ENCODE results near the gene STAG1. TPM values are rescaled to one million over a fixed set of nuclear protein-coding genes. Genes with fewer than 3 reads are reported as not detected.

STAG1 gene
- total and polyA plus RNA-seq, 9 donors, result 18.7 to 66.3 (median 55.8) TPM

GRCh38 chr3:136788154-136788553 lies 36.0 kb upstream of the STAG1 start:
- intact Hi-C loops (cut with DNase I), result no loop called here
- no peaks in the 10 kb centered on the region for H3K9me3 ChIP-seq
- H3K36me3 ChIP-seq, result no peaks in the 10 kb centered on the region
- no peak overlapping the region for H3K4me3 ChIP-seq
- H3K27ac ChIP-seq, result no peak overlapping the region
- H3K4me1 ChIP-seq (ENCODE audit: insufficient read depth), result peaks cover 3% of the 10 kb centered on the region
- H3K27me3 ChIP-seq, result no peaks in the 10 kb centered on the region
- TF ChIP-seq CTCF (IDR thresholded peaks at IDR 0.05), result no peak
- no peak for TF ChIP-seq EP300 (IDR thresholded peaks at IDR 0.05)
- no peak for TF ChIP-seq POLR2A (IDR thresholded peaks at IDR 0.05)
- WGBS, 3 donors, result 85 to 98% (median 96%) methylated on average over 1 of the region's 1 CpG
- no peak for DNase-seq

GRCh38 chr3:136787349-136787748 lies 35.2 kb upstream of the STAG1 start:
- WGBS, 3 donors, result 7 to 11% (median 10%) methylated on average over 2 of the region's 2 CpGs
- no peaks in the 10 kb centered on the region for H3K36me3 ChIP-seq
- no peak for DNase-seq
- TF ChIP-seq POLR2A (IDR thresholded peaks at IDR 0.05) (no peak), EP300 (IDR thresholded peaks at IDR 0.05) (no peak), CTCF (IDR thresholded peaks at IDR 0.05) (no peak)
- no peaks in the 10 kb centered on the region for H3K27me3 ChIP-seq
- no peak overlapping the region for H3K4me3 ChIP-seq
- no peaks in the 10 kb centered on the region for H3K9me3 ChIP-seq
- peak overlapping the region in 1 of 2 donors; percentile 36 for H3K27ac ChIP-seq
- intact Hi-C loops (cut with DNase I), result no loop called here
- H3K4me1 ChIP-seq (ENCODE audit: insufficient read depth), result peaks cover 3% of the 10 kb centered on the region

GRCh38 chr3:136783708-136784191 lies 31.6 kb upstream of the STAG1 start:
- Histone ChIP-seq H3K9me3 (no peaks in the 10 kb centered on the region), H3K4me3 (no peak overlapping the region), H3K36me3 (no peaks in the 10 kb centered on the region), H3K27ac (no peak overlapping the region), H3K4me1 (ENCODE audit: insufficient read depth) (peaks cover 3% of the 10 kb centered on the region), H3K27me3 (no peaks in the 10 kb centered on the region)
- no peak for DNase-seq
- 25 to 58% (median 37%) methylated on average over 5 of the region's 5 CpGs for WGBS, 3 donors
- intact Hi-C loops (cut with DNase I), result no loop called here
- no peak for TF ChIP-seq EP300 (IDR thresholded peaks at IDR 0.05)
- no peak for TF ChIP-seq POLR2A (IDR thresholded peaks at IDR 0.05)
- TF ChIP-seq CTCF (IDR thresholded peaks at IDR 0.05), result no peak

GRCh38 chr3:136780741-136781140 lies 28.6 kb upstream of the STAG1 start:
- H3K9me3 ChIP-seq, result no peaks in the 10 kb centered on the region
- no peak for DNase-seq
- H3K27ac ChIP-seq, result no peak overlapping the region
- H3K36me3 ChIP-seq, result no peaks in the 10 kb centered on the region
- H3K27me3 ChIP-seq, result no peaks in the 10 kb centered on the region
- 18 to 46% (median 42%) methylated on average over 4 of the region's 4 CpGs for WGBS, 3 donors
- H3K4me1 ChIP-seq (ENCODE audit: insufficient read depth), result no peaks in the 10 kb centered on the region
- H3K4me3 ChIP-seq, result no peak overlapping the region
- TF ChIP-seq CTCF (IDR thresholded peaks at IDR 0.05), result no peak
- no peak for TF ChIP-seq EP300 (IDR thresholded peaks at IDR 0.05)
- no peak for TF ChIP-seq POLR2A (IDR thresholded peaks at IDR 0.05)
- intact Hi-C loops (cut with DNase I), result no loop called here
